ENCODE data around the gene DIAPH3.

DIAPH3 gene

DNA sequence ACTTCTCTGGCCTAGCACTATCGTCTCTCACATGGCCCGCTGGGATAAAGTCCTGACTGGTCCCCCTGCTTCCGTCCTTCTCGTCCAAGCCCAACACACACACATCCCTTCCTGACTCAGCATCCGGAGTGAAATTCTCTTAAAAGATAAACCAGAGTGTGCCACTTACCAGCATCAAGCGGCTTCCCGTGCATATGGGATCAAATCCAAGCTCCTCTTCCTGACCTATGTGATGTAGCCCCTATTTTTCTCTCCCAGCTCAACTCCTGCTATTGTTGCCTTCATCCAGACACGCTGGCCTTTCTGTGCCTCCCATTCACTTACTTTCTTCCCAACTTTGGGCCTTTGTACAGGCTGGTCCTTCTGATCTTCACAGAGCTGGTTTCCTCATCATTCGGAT, 530.4 kb downstream of the DIAPH3 start:
- Mint-ChIP-seq H3K27me3 (ENCODE audit: low read depth, poor library complexity) (peaks cover 2% of the 10 kb centered on the region), H3K4me1 (peaks cover 5% of the 10 kb centered on the region), H3K9me3 (peaks cover 7% of the 10 kb centered on the region), H3K36me3 (ENCODE audit: low read depth) (no peaks in the 10 kb centered on the region), H3K27ac (no peak overlapping the region), H3K4me3 (no peak overlapping the region)
- TF ChIP-seq, protein P1, sequence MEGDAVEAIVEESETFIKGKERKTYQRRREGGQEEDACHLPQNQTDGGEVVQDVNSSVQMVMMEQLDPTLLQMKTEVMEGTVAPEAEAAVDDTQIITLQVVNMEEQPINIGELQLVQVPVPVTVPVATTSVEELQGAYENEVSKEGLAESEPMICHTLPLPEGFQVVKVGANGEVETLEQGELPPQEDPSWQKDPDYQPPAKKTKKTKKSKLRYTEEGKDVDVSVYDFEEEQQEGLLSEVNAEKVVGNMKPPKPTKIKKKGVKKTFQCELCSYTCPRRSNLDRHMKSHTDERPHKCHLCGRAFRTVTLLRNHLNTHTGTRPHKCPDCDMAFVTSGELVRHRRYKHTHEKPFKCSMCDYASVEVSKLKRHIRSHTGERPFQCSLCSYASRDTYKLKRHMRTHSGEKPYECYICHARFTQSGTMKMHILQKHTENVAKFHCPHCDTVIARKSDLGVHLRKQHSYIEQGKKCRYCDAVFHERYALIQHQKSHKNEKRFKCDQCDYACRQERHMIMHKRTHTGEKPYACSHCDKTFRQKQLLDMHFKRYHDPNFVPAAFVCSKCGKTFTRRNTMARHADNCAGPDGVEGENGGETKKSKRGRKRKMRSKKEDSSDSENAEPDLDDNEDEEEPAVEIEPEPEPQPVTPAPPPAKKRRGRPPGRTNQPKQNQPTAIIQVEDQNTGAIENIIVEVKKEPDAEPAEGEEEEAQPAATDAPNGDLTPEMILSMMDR (IDR thresholded peaks at IDR 0.05): no peak
- no peak for DNase-seq

DNA sequence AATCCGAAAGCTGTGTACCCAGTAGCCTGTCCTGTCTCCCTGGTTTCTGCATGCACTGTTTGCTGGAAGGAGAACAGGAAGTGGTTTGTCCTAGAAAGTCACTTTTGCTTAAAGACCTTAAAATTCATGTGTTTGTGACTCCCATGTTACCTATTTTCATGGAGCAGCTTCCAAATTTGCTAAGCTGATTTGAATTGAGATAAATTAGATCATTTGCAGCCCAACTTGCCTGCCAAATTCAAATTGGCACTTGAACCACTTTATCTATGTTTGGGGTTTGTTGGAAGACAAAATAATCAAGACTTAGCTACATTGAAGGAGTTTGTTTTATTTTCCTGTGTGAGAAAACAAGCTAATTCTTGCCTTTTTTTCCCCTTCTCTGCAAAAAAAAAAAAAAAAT, 532.5 kb downstream of the DIAPH3 start:
- TF ChIP-seq, protein P1 (IDR thresholded peaks at IDR 0.05): no peak
- Mint-ChIP-seq H3K27ac (no peak overlapping the region), H3K9me3 (no peaks in the 10 kb centered on the region), H3K4me3 (no peak overlapping the region), H3K27me3 (ENCODE audit: low read depth, poor library complexity) (peaks cover 2% of the 10 kb centered on the region), H3K4me1 (peaks cover 5% of the 10 kb centered on the region), H3K36me3 (ENCODE audit: low read depth) (no peaks in the 10 kb centered on the region)
- DNase-seq: no peak

DNA sequence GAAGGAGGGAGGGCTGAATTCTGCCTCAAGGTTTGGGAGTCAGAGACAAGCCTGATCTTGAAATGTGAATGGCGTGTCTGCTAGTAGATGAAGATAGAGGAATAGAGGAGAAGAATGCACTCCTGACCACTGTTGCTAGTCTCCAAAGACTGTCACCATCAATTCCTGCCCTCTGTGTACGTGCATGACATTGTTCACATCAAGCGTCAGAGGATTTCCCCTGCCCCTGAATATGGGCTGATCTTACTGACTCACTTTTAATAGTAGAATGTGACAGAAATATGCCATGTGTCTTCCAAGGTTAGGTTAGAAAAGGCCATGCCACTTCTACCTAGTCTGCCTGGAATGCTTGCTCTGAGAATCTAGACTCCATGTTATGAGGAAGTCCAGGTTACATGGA, 538.6 kb downstream of the DIAPH3 start:
- Mint-ChIP-seq H3K27me3 (ENCODE audit: low read depth, poor library complexity) (no peaks in the 10 kb centered on the region), H3K36me3 (ENCODE audit: low read depth) (peaks cover 5% of the 10 kb centered on the region), H3K4me3 (no peak overlapping the region), H3K27ac (no peak overlapping the region), H3K9me3 (peaks cover 16% of the 10 kb centered on the region), H3K4me1 (no peaks in the 10 kb centered on the region)
- no peak for DNase-seq
- TF ChIP-seq, protein P1 (IDR thresholded peaks at IDR 0.05): no peak

DNA sequence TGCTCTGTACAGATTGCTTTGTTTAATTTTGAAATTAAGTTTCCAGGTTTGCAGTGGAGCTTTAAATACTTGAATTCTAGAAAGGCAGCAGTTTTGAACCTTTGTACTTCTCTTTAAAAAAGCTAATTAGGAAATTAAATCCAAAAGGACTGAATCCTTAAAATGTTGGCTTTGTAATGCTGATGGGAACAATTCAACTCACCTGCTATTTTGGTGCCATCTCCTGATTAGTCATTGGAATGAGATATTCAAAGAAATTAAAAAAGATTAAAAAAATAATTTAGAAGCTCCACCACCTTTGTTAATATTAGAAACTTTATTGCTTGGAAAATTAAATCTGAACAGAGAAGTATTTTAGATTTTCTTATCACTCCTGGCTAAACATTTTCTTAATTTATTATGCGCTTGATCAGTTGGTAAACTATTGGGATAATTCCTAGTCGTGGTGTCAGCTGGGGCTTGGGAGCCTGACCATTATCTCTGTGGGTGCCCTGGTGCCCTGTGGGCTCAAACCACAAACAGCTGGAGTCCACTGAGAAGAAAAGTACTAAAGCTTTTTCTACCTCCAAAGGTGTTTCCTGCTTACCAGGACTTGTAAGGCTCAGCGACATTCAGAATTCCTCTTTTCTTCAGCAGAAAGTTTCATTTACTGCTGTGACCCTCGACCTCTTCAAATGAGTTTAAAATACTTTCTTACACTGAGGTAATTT, 540.4 kb downstream of the DIAPH3 start:
- no peak overlapping the region for H3K4me3 Mint-ChIP-seq
- TF ChIP-seq, protein P1 (IDR thresholded peaks at IDR 0.05): no peak
- H3K4me1 Mint-ChIP-seq: no peaks in the 10 kb centered on the region
- H3K27ac Mint-ChIP-seq: no peak overlapping the region
- peaks cover 23% of the 10 kb centered on the region for H3K36me3 Mint-ChIP-seq (ENCODE audit: low read depth)
- H3K27me3 Mint-ChIP-seq (ENCODE audit: low read depth, poor library complexity): no peaks in the 10 kb centered on the region
- DNase-seq: no peak
- peaks cover 34% of the 10 kb centered on the region for H3K9me3 Mint-ChIP-seq

DNA sequence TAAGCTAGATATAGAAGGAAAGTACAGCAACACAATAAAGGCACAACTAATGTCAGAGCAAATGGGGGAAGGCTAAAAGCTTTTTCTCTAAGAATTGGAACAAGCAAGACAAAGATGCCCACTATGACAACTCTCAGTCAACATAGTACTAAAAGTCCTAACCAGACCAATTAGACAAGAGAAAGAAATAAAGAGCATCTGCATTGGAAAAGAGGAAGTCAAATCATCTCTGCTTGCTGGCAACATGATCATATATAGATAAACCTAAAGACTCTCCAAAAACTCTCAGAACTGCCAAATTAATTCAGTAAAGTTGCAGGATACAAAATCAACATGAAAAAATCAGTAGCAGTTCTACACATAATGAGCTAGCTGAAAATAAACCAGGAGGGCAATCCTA, 542.0 kb downstream of the DIAPH3 start:
- DNase-seq: no peak
- no peak overlapping the region for H3K27ac Mint-ChIP-seq
- H3K9me3 Mint-ChIP-seq: peaks cover 49% of the 10 kb centered on the region
- H3K36me3 Mint-ChIP-seq (ENCODE audit: low read depth): peaks cover 23% of the 10 kb centered on the region
- peaks cover 6% of the 10 kb centered on the region for H3K27me3 Mint-ChIP-seq (ENCODE audit: low read depth, poor library complexity)
- TF ChIP-seq, protein P1 (IDR thresholded peaks at IDR 0.05): no peak
- no peaks in the 10 kb centered on the region for H3K4me1 Mint-ChIP-seq
- no peak overlapping the region for H3K4me3 Mint-ChIP-seq
